Thoracic aorta (tissue), 2 donors: ENCODE measurements around the gene HAND2. TPM values are rescaled to one million over a fixed set of nuclear protein-coding genes. Genes with fewer than 3 reads are reported as not detected.

Experiments
- ATAC-seq: fragments of 150-250 bp; one replicate; pipeline ENCODE4 v1.8.0; 2017; ENCODE audit warnings: low read depth; ENCODE audit not compliant: insufficient number of reproducible peaks, low FRiP score
- DNase-seq: peaks from one replicate; pipeline ENCODE4 v3.0.0-alpha.2; 2020; ENCODE audit warnings: low spot score
- H3K27ac ChIP-seq, 2 donors: fragments of 200-600 bp; sonication (generic); 1 replicate in 1 of 2; 2 replicates in 1 of 2; pipeline ENCODE4 v1.5.1; 2016; ENCODE audit warnings: mild to moderate bottlenecking in 2 of 2, moderate library complexity in 2 of 2
- H3K27me3 ChIP-seq: fragments of 200-600 bp; sonication (generic); replicated peaks from 2 replicates; pipeline ENCODE4 v1.6.0; 2016; ENCODE audit warnings: mild to moderate bottlenecking; ENCODE audit not compliant: insufficient read depth
- H3K36me3 ChIP-seq: fragments of 200-600 bp; sonication (generic); one replicate; pipeline ENCODE4 v1.5.1; 2016
- H3K4me1 ChIP-seq, 2 donors: fragments of 200-600 bp; sonication (generic); 1 replicate in 1 of 2; 2 replicates in 1 of 2; pipeline versions ENCODE4 v1.5.1 to v1.6.0; 2016; ENCODE audit warnings: low read depth in 2 of 2, mild to moderate bottlenecking in 1 of 2; ENCODE audit not compliant: control insufficient read depth in 1 of 2
- H3K4me3 ChIP-seq: fragments of 200-600 bp; sonication (generic); 2 replicates; pipeline ENCODE4 v1.5.1; 2016; ENCODE audit warnings: mild to moderate bottlenecking
- H3K9me3 ChIP-seq: fragments of 200-600 bp; sonication (generic); 2 replicates; pipeline ENCODE4 v1.5.1; 2016
- total RNA-seq, 2 donors: library from RNA; depleted of rRNA; stranded (reverse); fragments of >200 nt; gene quantifications; one replicate each; pipeline versions ENCODE4 v1.1.0 to v1.2.3, GENCODE V29; 2016
- TF ChIP-seq, protein P1 (sequence below): fragments of 200-600 bp; sonication (generic); IDR thresholded peaks from one replicate; pipeline ENCODE4 v1.5.1; 2019; ENCODE audit warnings: antibody characterized with exemption

Gene HAND2
- total RNA-seq, 2 donors from 2014 or later, result 25.7 to 28.2 TPM

DNA sequence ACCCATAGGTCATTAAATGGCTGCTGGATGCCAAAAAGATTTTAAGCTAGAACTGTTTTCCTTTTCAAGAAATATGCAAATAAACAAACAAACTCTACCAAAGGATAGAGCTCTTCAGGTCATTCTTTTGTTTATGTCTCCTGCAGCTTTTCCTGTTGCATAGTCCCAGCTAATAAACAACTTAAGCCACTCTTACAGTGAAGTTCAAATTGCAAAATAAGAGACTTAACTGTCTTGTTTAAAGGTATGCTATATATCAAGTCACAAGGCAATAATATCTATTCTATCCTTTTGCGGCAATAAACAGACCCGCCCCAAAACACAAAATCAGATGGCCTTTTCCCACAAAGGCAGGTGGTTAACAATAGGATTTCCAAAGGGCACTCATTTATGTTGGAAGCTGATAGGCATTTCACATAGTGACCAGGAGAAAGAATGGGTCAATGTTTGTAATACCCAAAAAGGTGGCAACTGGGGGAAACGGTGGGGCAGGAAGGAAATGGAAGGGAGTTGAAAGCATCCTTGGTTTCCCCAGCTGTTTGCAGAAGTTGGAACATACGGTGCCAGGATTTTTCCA is 15.3 kb downstream of the HAND2 start:
- TF ChIP-seq, protein P1, sequence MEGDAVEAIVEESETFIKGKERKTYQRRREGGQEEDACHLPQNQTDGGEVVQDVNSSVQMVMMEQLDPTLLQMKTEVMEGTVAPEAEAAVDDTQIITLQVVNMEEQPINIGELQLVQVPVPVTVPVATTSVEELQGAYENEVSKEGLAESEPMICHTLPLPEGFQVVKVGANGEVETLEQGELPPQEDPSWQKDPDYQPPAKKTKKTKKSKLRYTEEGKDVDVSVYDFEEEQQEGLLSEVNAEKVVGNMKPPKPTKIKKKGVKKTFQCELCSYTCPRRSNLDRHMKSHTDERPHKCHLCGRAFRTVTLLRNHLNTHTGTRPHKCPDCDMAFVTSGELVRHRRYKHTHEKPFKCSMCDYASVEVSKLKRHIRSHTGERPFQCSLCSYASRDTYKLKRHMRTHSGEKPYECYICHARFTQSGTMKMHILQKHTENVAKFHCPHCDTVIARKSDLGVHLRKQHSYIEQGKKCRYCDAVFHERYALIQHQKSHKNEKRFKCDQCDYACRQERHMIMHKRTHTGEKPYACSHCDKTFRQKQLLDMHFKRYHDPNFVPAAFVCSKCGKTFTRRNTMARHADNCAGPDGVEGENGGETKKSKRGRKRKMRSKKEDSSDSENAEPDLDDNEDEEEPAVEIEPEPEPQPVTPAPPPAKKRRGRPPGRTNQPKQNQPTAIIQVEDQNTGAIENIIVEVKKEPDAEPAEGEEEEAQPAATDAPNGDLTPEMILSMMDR, result no peak
- H3K27me3 ChIP-seq, result no peaks in the 10 kb centered on the region
- ATAC-seq (no peak), DNase-seq (no peak)
- H3K36me3 ChIP-seq, result no peaks in the 10 kb centered on the region
- no peaks in the 10 kb centered on the region for H3K9me3 ChIP-seq
- peaks cover 3 to 35% of the 10 kb centered on the region in 2 donors for H3K4me1 ChIP-seq
- no peak overlapping the region for H3K27ac ChIP-seq
- no peak overlapping the region for H3K4me3 ChIP-seq

DNA sequence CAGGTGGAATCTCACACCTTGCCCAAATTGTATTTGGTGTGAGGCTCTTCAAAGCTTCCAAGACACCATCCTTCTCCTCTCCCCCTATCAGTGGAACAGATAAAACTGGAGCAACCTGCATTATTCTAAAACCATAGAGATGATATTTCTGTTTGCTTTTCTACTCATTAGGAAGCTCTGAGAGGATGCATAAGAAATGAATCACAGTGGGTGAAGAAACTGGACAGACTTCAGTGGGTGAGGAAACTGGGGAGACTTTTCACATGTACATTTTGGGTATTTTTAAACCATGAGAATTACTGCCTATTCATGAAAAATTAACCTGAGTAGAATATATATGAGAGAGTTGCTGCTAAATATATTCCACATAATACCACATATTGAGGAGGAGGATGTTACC is 16.4 kb downstream of the HAND2 start:
- Histone ChIP-seq H3K36me3 (no peaks in the 10 kb centered on the region), H3K27ac (no peak overlapping the region), H3K27me3 (no peaks in the 10 kb centered on the region), H3K4me1 (peaks cover 3 to 33% of the 10 kb centered on the region in 2 donors), H3K4me3 (no peak overlapping the region), H3K9me3 (no peaks in the 10 kb centered on the region)
- TF ChIP-seq, protein P1, result no peak
- DNase-seq, result no peak
- ATAC-seq, result no peak

DNA sequence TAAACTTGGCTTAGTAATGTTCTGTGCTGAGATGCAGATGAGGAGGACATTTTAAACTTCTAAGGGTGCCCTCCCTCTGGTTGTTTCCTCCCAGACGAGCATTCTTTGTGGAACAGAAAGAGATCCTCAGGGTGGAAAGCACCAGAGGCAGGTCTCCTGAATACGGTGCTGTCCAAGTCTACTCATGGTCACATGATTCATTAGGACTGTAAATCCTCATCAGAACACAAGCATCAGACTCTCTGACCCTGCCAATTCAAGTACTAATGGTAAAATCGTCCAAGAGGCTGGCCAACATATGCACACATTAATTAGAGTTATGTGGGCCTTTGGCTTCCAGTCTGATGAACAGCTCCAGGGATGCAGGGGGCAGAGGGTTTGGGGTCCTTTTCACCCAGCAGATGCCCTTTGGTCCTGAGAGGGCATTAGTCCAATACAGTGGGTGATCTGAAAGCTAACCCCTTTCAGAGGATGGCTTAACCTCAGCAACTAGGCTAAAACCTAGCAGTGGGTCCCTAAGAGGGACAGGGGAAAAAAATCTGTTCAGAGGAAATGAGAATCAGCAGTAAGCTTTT is 18.2 kb downstream of the HAND2 start:
- ATAC-seq (no peak), DNase-seq (no peak)
- H3K27ac ChIP-seq, result no peak overlapping the region

DNA sequence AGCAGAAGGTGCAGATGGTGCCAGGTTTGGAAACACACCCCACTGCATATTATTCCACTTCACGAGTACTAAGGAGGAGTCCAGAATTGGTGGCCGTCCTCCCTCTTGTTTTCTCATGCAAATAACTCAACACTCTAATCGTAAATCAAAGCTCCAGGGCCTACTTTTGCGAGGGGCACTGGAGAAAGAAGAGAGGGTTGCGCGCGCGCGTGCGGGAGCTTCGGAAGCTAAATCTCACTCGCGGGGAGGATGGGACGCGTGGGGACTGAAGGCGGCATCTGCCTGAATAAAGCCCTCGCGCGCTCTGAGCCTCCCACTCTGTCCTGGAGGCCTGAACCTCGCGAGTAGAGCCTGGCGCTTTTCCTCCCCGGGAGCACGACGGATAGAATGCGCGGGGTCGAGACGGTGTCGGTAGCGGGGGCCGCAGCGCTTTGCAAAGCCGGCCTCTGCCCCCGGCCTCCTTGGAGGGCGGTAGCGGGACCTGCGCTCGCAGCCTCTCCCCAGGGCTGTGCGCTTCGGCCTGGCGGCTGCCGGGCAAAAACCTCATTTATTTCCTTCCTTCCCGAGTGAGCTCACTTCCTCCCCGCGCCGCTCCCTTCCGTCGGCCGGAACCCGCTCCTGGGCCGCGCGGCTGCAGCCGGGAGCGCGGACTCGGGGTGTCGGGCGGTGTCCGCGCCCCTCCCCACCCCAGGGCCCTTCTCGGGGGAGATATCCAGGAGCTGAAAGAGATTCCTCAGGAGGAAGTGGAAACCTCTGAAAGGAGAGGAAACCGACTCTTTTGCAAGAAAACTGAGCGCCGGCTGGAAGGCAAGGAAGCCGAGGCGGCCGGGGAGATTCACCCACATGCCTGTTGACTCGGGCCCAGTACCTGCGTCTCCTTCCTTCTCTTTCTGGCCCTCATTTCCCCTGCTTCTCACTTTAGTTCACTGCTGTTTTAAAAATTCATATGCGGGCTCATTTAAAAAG is 20.7 kb downstream of the HAND2 start:
- Histone ChIP-seq H3K36me3 (no peaks in the 10 kb centered on the region), H3K4me3 (peak overlapping the region; percentile 82), H3K9me3 (no peaks in the 10 kb centered on the region), H3K27me3 (no peaks in the 10 kb centered on the region), H3K4me1 (peaks cover 0 to 30% of the 10 kb centered on the region in 2 donors), H3K27ac (peak overlapping the region; percentile 75 to 80)
- ATAC-seq, result no peak
- DNase-seq, result no peak
- TF ChIP-seq, protein P1, result no peak

More for the DNA sequence above, 18.2 kb downstream of the HAND2 start:
- no peaks in the 10 kb centered on the region for H3K27me3 ChIP-seq
- H3K4me3 ChIP-seq, result no peak overlapping the region
- H3K36me3 ChIP-seq, result no peaks in the 10 kb centered on the region
- TF ChIP-seq, protein P1, result no peak
- peaks cover 0 to 22% of the 10 kb centered on the region in 2 donors for H3K4me1 ChIP-seq
- no peaks in the 10 kb centered on the region for H3K9me3 ChIP-seq
